Stimulated activated naive B cell treated with anti-CD40 and anti-IgM and Interleukin-4, amounts not matched to agents 10 μg/mL and 1 μg/mL and 100 μg/mL, for 72 hours (primary cell): ENCODE data around the gene NDC1.

Experiments
- ATAC-seq, 2 donors: fragments of 150-1000 bp; cut with Tn5 transposase; replicated peaks; 2 replicates each; pipeline ENCODE4 v1.10.0; 2021; ENCODE audit warnings: moderate library complexity in 1 of 2
- DNase-seq: peaks from one replicate; pipeline ENCODE4 v3.0.0; 2021
- H3K27ac Mint-ChIP-seq: one replicate; pipeline ENCODE4 v1.8.0; 2022; ENCODE audit warnings: mild to moderate bottlenecking, mixed read lengths
- H3K27me3 Mint-ChIP-seq, 2 donors: one replicate each; pipeline ENCODE4 v1.8.0; 2022; ENCODE audit warnings: mixed read lengths in 2 of 2
- H3K36me3 Mint-ChIP-seq, 2 donors: one replicate each; pipeline ENCODE4 v1.8.0; 2022; ENCODE audit warnings: mixed read lengths in 2 of 2, mild to moderate bottlenecking in 1 of 2
- H3K4me1 Mint-ChIP-seq, 2 donors: one replicate each; pipeline ENCODE4 v1.8.0; 2022; ENCODE audit warnings: mixed read lengths in 2 of 2, mild to moderate bottlenecking in 1 of 2
- H3K4me3 Mint-ChIP-seq, 2 donors: one replicate each; pipeline ENCODE4 v1.8.0; 2022; ENCODE audit warnings: mild to moderate bottlenecking in 2 of 2, mixed read lengths in 2 of 2, moderate library complexity in 1 of 2
- H3K9me3 Mint-ChIP-seq, 2 donors: one replicate each; pipeline ENCODE4 v1.8.0; 2022; ENCODE audit warnings: mixed read lengths in 2 of 2, mild to moderate bottlenecking in 1 of 2

The NDC1 gene

DNA sequence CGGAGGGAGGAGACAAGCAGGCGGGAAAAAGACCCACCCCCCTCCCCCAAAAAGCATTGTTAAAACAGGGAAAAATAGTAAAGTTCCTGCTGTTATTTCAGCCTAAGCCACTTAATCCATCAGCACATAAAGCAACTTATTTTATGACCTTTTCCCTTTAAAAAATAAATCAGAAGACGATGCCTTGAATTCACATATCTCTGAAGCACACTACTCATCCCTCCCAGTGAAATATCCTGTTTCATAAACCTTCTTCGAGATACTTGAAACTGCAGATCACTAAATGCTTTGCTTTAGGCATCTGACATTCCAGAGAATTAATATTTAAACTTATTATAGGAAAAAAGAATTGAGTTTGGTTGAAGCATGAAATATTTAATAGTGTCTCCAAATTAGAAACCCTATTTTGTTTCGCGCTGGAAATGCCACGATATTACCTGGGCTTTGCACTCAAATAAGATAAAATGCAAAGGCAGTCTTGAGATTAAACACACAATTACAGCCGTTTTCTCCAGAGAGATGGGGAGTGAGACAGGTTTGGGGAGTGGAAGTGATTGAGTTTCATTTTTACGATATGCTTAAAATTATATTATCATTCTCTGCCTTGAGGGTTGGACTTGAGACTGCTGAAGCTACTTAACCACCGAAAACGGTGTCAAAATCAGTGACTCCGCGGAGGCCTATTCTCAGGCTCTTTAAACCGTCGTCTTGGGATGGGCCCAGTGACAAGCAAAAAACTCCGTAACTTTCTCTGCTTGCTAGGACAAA is 108.5 kb downstream of the NDC1 start:
- H3K9me3 Mint-ChIP-seq: no peaks in the 10 kb centered on the region
- DNase-seq: no peak
- no peak overlapping the region for H3K27ac Mint-ChIP-seq
- no peak overlapping the region for H3K4me3 Mint-ChIP-seq
- no peaks in the 10 kb centered on the region for H3K4me1 Mint-ChIP-seq
- no peaks in the 10 kb centered on the region for H3K36me3 Mint-ChIP-seq
- H3K27me3 Mint-ChIP-seq: peaks cover 17 to 32% of the 10 kb centered on the region in 2 donors
- no peak for ATAC-seq

GRCh38 chr1:53728702-53729455 is 109.2 kb downstream of the NDC1 start:
- Mint-ChIP-seq H3K4me3 (no peak overlapping the region), H3K27ac (no peak overlapping the region), H3K27me3 (peaks cover 11 to 24% of the 10 kb centered on the region in 2 donors), H3K4me1 (no peaks in the 10 kb centered on the region), H3K9me3 (no peaks in the 10 kb centered on the region), H3K36me3 (no peaks in the 10 kb centered on the region)
- ATAC-seq (no peak), DNase-seq (no peak)

- Mint-ChIP-seq H3K4me1 (no peaks in the 10 kb centered on the region), H3K27ac (no peak overlapping the region), H3K9me3 (no peaks in the 10 kb centered on the region), H3K27me3 (peaks cover 6 to 18% of the 10 kb centered on the region in 2 donors), H3K36me3 (no peaks in the 10 kb centered on the region), H3K4me3 (no peak overlapping the region)
- DNase-seq (no peak), ATAC-seq (no peak)
These were observed 109.9 kb downstream of the NDC1 start for GRCh38 chr1:53728196-53728595.

DNA sequence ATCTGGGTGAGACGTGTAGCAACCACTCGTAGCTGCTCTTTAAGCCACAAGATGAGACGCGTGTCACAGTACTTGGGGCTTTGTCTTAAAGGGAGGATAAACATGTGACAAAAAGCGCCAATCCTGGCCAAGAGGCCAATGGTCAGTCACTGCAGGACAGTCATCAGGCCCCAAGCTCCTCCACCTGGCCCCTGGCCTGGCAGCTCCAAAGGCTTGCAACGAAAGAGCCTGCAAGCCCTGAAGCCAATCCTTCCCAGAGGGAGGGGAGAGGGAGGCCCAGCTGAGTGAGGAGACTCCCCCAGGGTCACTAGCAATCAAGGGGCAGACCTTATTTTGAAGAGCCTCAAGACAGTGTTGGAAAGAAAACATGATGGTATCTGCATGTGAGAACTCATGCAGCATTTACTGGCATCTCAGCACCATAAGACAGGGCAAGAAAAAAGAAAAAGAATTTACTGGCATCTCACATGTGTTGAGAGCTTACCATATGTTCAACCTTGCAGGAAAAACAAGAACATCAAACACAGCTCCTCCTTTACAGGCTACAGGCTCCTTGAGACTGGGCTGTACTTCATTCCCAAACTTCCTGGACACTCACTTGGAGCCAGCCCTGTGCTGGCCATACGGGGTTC is 110.5 kb downstream of the NDC1 start:
- H3K27ac Mint-ChIP-seq: no peak overlapping the region
- no peak for DNase-seq
- no peak for ATAC-seq
- H3K4me1 Mint-ChIP-seq: no peaks in the 10 kb centered on the region
- H3K27me3 Mint-ChIP-seq: peaks cover 6 to 12% of the 10 kb centered on the region in 2 donors
- H3K4me3 Mint-ChIP-seq: no peak overlapping the region
- no peaks in the 10 kb centered on the region for H3K36me3 Mint-ChIP-seq
- H3K9me3 Mint-ChIP-seq: no peaks in the 10 kb centered on the region

DNA sequence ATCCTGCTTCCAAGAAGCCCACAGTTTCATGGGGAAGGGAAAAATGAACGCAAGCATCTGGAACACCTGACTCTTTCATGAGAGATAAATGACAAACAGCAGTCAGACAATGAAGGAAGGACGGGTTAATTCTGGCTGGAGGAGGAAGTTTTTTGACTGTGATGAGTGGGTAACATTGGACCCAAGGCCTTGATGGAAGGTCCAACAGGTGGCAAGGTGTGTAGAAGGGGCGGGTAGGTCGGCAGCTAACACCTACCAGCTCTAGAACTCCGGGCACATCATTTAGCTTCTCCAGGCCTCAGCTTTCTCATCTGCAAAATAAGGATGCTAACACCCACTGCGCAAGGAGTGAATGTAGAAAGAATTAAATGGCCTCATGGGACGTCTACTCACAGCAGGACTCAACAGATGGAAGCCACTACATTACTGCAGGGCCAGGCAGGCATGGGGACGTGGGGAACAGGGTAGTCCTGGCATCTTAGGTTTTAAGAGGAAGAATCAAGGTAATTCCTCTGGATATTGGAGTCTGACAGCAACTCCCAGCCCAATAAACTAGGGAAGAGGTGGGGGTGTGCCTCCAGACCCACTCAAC is 112.0 kb downstream of the NDC1 start:
- DNase-seq: no peak
- H3K27ac Mint-ChIP-seq: no peak overlapping the region
- H3K4me3 Mint-ChIP-seq: no peak overlapping the region
- H3K4me1 Mint-ChIP-seq: no peaks in the 10 kb centered on the region
- H3K36me3 Mint-ChIP-seq: no peaks in the 10 kb centered on the region
- peaks cover 5 to 6% of the 10 kb centered on the region in 2 donors for H3K27me3 Mint-ChIP-seq
- no peak for ATAC-seq
- no peaks in the 10 kb centered on the region for H3K9me3 Mint-ChIP-seq

DNA sequence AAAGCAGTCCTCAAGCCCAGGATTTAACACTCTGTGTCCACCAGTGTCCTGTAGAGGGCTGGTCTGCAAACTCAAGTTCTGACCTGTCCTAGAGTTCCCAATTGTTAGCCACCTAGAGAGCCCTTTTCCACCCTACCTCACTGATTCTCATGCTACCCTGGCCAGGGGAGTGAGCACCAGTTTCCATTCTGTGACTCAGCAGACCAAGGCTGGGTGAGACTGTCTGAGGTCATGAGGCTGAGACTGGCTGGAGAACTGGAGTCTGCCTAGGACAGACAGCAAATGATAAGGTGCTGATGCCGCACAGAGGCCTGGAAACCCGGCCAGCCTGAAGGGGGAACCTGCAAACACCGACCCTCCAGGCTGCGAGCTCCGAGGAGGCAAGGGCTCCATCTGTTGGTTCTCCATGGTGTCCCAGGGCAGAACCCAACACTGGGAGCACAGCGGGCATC is 112.8 kb downstream of the NDC1 start:
- Mint-ChIP-seq H3K36me3 (no peaks in the 10 kb centered on the region), H3K4me3 (no peak overlapping the region), H3K9me3 (no peaks in the 10 kb centered on the region), H3K27me3 (no peaks in the 10 kb centered on the region), H3K4me1 (no peaks in the 10 kb centered on the region), H3K27ac (no peak overlapping the region)
- ATAC-seq (no peak), DNase-seq (no peak)

DNA sequence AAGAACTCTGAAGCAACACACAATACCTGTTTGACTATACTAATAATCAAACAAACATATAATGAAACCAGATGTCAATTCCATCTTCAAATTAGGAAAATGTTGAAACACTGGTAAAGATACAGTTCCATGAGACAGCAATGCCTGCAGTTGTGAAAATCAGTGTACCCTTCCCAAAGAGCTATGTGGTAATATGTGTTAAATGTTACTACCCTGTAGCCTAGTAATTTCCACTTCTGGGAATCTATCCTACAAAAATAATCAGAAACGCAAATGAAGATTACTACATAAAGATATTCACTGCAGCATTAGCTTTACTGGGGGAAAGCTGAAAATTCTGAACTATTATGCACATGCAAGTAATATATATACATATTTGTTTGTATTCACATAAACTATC is 116.1 kb downstream of the NDC1 start:
- Mint-ChIP-seq H3K9me3 (no peaks in the 10 kb centered on the region), H3K36me3 (no peaks in the 10 kb centered on the region), H3K4me1 (no peaks in the 10 kb centered on the region), H3K27ac (no peak overlapping the region), H3K27me3 (peaks cover 7 to 10% of the 10 kb centered on the region in 2 donors), H3K4me3 (no peak overlapping the region)
- DNase-seq (no peak), ATAC-seq (no peak)

- Mint-ChIP-seq H3K4me3 (no peak overlapping the region), H3K4me1 (no peaks in the 10 kb centered on the region), H3K36me3 (no peaks in the 10 kb centered on the region), H3K9me3 (no peaks in the 10 kb centered on the region), H3K27me3 (peaks cover 7 to 10% of the 10 kb centered on the region in 2 donors), H3K27ac (no peak overlapping the region)
- no peak for DNase-seq
- no peak for ATAC-seq
These were observed 117.0 kb downstream of the NDC1 start for GRCh38 chr1:53721088-53721487.

- H3K4me1 Mint-ChIP-seq: no peaks in the 10 kb centered on the region
- ATAC-seq (no peak), DNase-seq (no peak)
- no peak overlapping the region for H3K27ac Mint-ChIP-seq
- H3K4me3 Mint-ChIP-seq: no peak overlapping the region
- H3K36me3 Mint-ChIP-seq: no peaks in the 10 kb centered on the region
- H3K27me3 Mint-ChIP-seq: peaks cover 7 to 10% of the 10 kb centered on the region in 2 donors
- no peaks in the 10 kb centered on the region for H3K9me3 Mint-ChIP-seq
These were observed 118.6 kb downstream of the NDC1 start for GRCh38 chr1:53719469-53719868.

DNA sequence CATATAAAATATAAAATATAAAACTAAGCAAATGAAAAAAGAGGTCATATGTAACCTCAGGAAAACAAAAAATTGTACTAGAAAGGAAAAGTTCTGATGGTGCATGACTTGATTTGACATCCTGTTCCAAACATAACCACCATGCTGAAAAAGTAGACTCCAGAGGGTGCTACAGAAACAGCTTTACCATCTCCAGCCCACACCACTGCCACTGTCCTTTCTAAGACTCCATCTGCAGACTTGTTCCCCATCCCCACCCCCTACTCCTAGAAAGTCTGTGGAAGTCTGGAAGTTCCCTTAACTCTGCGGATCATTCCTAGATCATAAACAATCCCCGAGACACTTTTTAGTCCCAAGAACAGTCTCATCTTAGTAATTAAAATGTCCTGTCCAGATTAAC is 119.7 kb downstream of the NDC1 start:
- no peaks in the 10 kb centered on the region for H3K36me3 Mint-ChIP-seq
- no peaks in the 10 kb centered on the region for H3K9me3 Mint-ChIP-seq
- H3K4me1 Mint-ChIP-seq: no peaks in the 10 kb centered on the region
- no peak overlapping the region for H3K27ac Mint-ChIP-seq
- DNase-seq (no peak), ATAC-seq (no peak)
- H3K4me3 Mint-ChIP-seq: no peak overlapping the region
- peaks cover 7 to 10% of the 10 kb centered on the region in 2 donors for H3K27me3 Mint-ChIP-seq

- H3K4me3 Mint-ChIP-seq: no peak overlapping the region
- no peak overlapping the region for H3K27ac Mint-ChIP-seq
- DNase-seq (no peak), ATAC-seq (no peak)
- no peaks in the 10 kb centered on the region for H3K4me1 Mint-ChIP-seq
- no peaks in the 10 kb centered on the region for H3K36me3 Mint-ChIP-seq
- peaks cover 7 to 10% of the 10 kb centered on the region in 2 donors for H3K27me3 Mint-ChIP-seq
- peaks cover 0 to 2% of the 10 kb centered on the region in 2 donors for H3K9me3 Mint-ChIP-seq
These were observed 120.9 kb downstream of the NDC1 start for GRCh38 chr1:53717025-53717804.

DNA sequence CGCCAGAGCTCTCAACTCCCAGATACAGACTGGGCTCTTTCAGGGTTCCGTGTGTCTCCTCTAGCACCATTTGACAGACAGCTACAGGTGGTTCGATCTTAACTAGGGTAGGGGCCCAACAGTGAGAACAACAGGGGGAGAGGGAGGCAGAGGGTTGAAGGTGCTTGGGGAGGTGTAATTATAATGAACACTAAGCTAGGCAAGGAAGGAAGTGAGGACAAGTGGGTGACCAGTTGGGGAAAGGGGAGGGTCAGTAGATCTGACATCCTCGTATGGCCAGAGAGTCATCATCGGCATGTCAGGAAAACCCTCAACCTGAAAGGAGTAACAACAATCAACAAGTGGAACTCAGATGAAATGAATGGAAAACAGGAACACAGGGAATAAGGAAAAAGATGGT is 121.9 kb downstream of the NDC1 start:
- H3K4me3 Mint-ChIP-seq: no peak overlapping the region
- H3K4me1 Mint-ChIP-seq: no peaks in the 10 kb centered on the region
- H3K9me3 Mint-ChIP-seq: peaks cover 0 to 2% of the 10 kb centered on the region in 2 donors
- H3K27ac Mint-ChIP-seq: no peak overlapping the region
- no peaks in the 10 kb centered on the region for H3K36me3 Mint-ChIP-seq
- ATAC-seq: no peak
- no peak for DNase-seq
- H3K27me3 Mint-ChIP-seq: peaks cover 7 to 10% of the 10 kb centered on the region in 2 donors

GRCh38 chr1:53715478-53715877 is 122.6 kb downstream of the NDC1 start:
- peaks cover 7 to 10% of the 10 kb centered on the region in 2 donors for H3K27me3 Mint-ChIP-seq
- H3K36me3 Mint-ChIP-seq: no peaks in the 10 kb centered on the region
- H3K9me3 Mint-ChIP-seq: peaks cover 0 to 2% of the 10 kb centered on the region in 2 donors
- no peak overlapping the region for H3K4me3 Mint-ChIP-seq
- no peaks in the 10 kb centered on the region for H3K4me1 Mint-ChIP-seq
- ATAC-seq: no peak
- no peak overlapping the region for H3K27ac Mint-ChIP-seq
- DNase-seq: no peak
